Activated CD8-positive, alpha-beta T cell treated with anti-CD3 and anti-CD28 coated beads for 36 hours (primary cell): ENCODE results near the gene ZNF628. TPM values are rescaled to one million over a fixed set of nuclear protein-coding genes. Genes with fewer than 3 reads are reported as not detected.
A peak's percentile ranks its signal among the peaks of the same experiment; 100 is the strongest.

Experiments used
- ATAC-seq: fragments of 200-7000 bp; cut with Tn5 transposase; one replicate; pipeline ENCODE4 v1.10.0; 2021; ENCODE audit warnings: mild to moderate bottlenecking, moderate library complexity
- CTCF ChIA-PET: fragments of 350-600 bp; sonication (Branson Sonifier 250); formaldehyde crosslinking; loops from one replicate; lab custom pipeline; 2021; ENCODE audit warnings: antibody characterized with exemption; lab: Charles Lee
- POLR2A ChIA-PET: fragments of 350-600 bp; sonication (Branson Sonifier 250); formaldehyde crosslinking; loops from one replicate; lab custom pipeline; 2021; ENCODE audit warnings: antibody characterized with exemption; lab: Charles Lee
- DNase-seq: peaks from one replicate; pipeline ENCODE4 v3.0.0-alpha.2; 2020
- H3K27ac Mint-ChIP-seq: one replicate; pipeline ENCODE4 v1.8.0; 2021; ENCODE audit warnings: mild to moderate bottlenecking, mixed read lengths
- H3K27me3 Mint-ChIP-seq: one replicate; pipeline ENCODE4 v1.8.0; 2021; ENCODE audit warnings: mixed read lengths
- H3K36me3 Mint-ChIP-seq: one replicate; pipeline ENCODE4 v1.8.0; 2021; ENCODE audit warnings: low read depth, mixed read lengths
- H3K4me1 Mint-ChIP-seq: one replicate; pipeline ENCODE4 v1.8.0; 2021; ENCODE audit warnings: low read depth, mixed read lengths
- H3K4me3 Mint-ChIP-seq: one replicate; pipeline ENCODE4 v1.8.0; 2021; ENCODE audit warnings: mild to moderate bottlenecking, moderate library complexity, mixed read lengths
- H3K9me3 Mint-ChIP-seq: one replicate; pipeline ENCODE4 v1.8.0; 2021; ENCODE audit warnings: mixed read lengths
- intact Hi-C: fragments of 100-400 bp; cut with micrococcal nuclease; formaldehyde crosslinking; loops from one replicate; pipeline ENCODE4 v1.10.0; 2022
- total RNA-seq, 2 experiments: library from RNA; stranded (reverse); gene quantifications; one replicate each; pipeline ENCODE4 v1.2.3, GENCODE V29; 2021
- TF ChIP-seq, protein P1 (sequence below): fragments of 200-600 bp; IDR thresholded peaks from one replicate; pipeline ENCODE4 v1.8.0; 2022; ENCODE audit warnings: antibody characterized with exemption, mild to moderate bottlenecking

Gene ZNF628
- total RNA-seq, 2 experiments from 2014 or later = 8.4 to 8.6 TPM

DNA sequence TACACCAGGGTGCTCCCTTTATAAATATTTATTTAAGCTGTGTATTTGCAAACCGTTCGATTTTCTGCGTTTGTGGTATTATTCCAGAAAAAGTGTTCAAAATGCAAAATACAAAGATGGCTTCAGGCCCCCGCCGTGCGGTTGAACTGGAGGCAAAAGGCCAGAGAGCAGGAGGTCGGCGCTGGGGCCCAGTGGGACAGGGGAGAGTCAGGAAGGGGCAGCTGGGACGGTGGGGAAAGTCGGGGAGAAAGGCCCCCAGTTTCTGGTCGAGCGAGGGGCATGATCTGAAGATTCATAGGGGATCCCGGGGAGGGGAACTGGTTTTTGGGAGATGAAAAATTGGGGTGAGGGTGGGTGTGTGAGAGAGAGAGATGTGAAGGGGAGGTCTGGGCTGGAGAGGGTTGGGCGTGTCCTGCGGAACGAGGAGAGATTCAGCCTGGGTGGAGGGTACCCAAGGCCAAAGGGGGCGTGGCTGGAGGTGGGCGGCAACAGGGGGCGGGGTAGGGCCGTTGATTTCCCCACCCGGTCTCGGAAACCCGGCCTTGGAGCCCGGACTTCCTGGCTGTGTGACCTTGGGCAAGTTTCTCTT, 15.7 kb upstream of the ZNF628 start:
- ChIA-PET POLR2A (no interaction called here), CTCF (interaction anchor here (1.4 to 3.3 kb wide), 2 partner anchors 44 to 371 kb away, joined by 3 to 18 read pairs; no protein-coding TSS in a partner anchor)
- Mint-ChIP-seq H3K4me1 (peaks cover 15% of the 10 kb centered on the region), H3K27ac (peak overlapping the region; percentile 84), H3K36me3 (no peaks in the 10 kb centered on the region), H3K27me3 (no peaks in the 10 kb centered on the region), H3K9me3 (no peaks in the 10 kb centered on the region), H3K4me3 (peak overlapping the region; percentile 86)
- ATAC-seq (no peak), DNase-seq (peak; percentile 71)
- TF ChIP-seq, protein P1, sequence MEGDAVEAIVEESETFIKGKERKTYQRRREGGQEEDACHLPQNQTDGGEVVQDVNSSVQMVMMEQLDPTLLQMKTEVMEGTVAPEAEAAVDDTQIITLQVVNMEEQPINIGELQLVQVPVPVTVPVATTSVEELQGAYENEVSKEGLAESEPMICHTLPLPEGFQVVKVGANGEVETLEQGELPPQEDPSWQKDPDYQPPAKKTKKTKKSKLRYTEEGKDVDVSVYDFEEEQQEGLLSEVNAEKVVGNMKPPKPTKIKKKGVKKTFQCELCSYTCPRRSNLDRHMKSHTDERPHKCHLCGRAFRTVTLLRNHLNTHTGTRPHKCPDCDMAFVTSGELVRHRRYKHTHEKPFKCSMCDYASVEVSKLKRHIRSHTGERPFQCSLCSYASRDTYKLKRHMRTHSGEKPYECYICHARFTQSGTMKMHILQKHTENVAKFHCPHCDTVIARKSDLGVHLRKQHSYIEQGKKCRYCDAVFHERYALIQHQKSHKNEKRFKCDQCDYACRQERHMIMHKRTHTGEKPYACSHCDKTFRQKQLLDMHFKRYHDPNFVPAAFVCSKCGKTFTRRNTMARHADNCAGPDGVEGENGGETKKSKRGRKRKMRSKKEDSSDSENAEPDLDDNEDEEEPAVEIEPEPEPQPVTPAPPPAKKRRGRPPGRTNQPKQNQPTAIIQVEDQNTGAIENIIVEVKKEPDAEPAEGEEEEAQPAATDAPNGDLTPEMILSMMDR = no peak
- intact Hi-C loops = no loop called here

DNA sequence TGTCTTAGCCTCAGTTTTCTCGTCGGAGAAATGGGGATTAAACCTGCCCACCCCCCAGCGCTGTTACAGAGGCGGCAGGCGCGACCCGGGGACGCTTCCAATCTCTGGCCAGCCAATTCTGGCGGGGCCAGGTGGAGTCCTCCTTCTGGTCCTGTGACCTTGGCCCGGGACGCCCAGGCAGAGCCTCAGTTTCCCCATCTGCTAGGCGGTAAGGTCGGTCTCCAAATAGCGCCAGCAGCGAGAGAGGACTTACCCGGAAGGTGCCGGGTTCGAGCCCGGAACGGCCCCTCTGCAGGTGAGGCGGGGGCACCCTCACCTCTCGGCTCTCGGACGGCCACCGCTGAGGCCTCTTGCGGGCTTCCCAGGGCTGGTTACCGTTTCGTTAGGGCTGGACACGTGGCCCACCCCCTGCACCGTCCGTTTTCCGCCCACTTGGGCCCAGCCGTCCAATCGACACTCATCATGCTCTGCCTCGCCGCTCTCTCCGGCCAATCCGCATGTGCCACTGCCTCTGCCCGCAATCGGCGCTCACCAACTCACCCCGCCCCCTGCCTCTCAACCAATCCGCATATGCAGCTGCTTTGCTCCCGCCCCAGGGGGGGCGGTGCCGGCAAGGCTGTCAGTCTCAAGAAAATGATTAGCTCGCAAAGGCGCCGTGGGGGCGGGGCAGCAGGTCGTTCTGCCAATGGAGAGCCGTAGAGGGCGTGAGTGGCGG, 15.0 kb upstream of the ZNF628 start, which contains the start of gene ISOC2:
ISOC2 (minus strand) TSS at position 384 of the 715 bp plus-strand sequence. CDS start 5,156 bp downstream, outside the sequence.
- ATAC-seq = peak; percentile 98
- TF ChIP-seq, protein P1 = no peak
- Mint-ChIP-seq H3K9me3 (no peaks in the 10 kb centered on the region), H3K36me3 (no peaks in the 10 kb centered on the region), H3K4me1 (peaks cover 15% of the 10 kb centered on the region), H3K27ac (peak within 1 kb of the TSS; percentile 84), H3K4me3 (peak within 1 kb of the TSS; percentile 86), H3K27me3 (no peaks in the 10 kb centered on the region)
- intact Hi-C loops = no loop called here
- ChIA-PET CTCF (interaction anchor here (0.9 to 1.4 kb wide), 4 partner anchors 43 to 373 kb away, joined by 3 to 18 read pairs (median 4); no protein-coding TSS in a partner anchor), POLR2A (no interaction called here)
- DNase-seq = peak; percentile 100

DNA sequence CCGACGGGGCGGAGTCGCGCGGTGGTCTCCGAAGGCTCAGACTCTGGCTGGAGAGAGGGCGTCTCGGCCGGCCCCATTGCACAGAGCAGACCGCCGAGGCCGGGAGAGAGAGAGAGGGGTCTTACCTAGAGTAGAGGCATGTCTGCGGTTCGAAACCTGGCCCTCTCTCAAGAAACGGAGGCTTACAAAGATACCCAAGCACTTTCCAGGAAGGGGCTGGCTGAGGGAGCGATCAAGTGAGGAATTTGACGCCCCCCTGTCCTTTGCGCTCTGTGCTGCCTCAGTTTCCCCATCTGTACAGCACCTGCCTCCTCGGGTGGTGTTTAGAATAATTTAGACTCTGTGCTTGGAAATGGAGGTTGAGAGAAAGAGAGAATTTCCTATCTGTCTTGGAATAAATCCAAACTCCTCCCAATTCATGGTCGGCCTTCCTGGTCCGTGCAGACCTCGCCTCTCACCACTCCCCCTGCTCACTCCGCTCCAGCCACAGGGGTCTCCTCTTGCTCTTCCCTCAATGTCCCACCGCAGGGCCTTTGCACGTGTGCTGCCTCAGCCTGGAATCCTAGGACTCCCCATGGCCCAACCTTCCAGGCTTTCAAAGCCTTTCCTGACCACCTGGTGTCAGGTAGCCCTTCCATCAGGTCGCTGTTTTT, 14.3 kb upstream of the ZNF628 start:
- intact Hi-C loops = no loop called here
- Mint-ChIP-seq H3K4me3 (peak overlapping the region; percentile 86), H3K36me3 (no peaks in the 10 kb centered on the region), H3K4me1 (peaks cover 15% of the 10 kb centered on the region), H3K27ac (peak overlapping the region; percentile 84), H3K9me3 (no peaks in the 10 kb centered on the region), H3K27me3 (no peaks in the 10 kb centered on the region)
- DNase-seq (no peak), ATAC-seq (no peak)
- TF ChIP-seq, protein P1 = no peak
- ChIA-PET CTCF (interaction anchor here (0.9 to 2.4 kb wide), 5 partner anchors 42 to 374 kb away, joined by 3 to 18 read pairs (median 4); no protein-coding TSS in a partner anchor), POLR2A (interaction anchor here (1.5 kb wide), 1 partner anchor 40 kb away, joined by 3 read pairs; no protein-coding TSS in a partner anchor)

DNA sequence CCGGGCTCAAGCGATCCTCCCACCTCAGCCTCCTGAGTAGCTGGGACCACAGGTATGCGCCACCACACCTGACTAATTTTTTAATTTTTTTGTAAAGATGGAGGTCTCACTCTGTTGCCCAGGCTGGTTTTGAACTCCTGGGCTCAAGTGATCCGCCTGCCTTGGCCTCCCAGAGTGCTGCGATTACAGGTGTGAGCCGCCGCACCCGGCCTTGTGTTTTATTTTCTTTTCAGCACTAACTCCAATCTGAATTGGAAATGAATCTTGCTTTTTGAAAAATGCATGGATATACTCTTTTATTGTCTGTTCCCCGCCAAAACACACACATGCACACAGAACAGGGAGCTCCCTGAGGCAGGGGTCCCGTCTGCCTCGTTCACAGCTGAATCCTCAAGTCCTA, 13.7 kb upstream of the ZNF628 start:
- no peaks in the 10 kb centered on the region for H3K9me3 Mint-ChIP-seq
- ATAC-seq (no peak), DNase-seq (no peak)
- H3K36me3 Mint-ChIP-seq = no peaks in the 10 kb centered on the region
- H3K27ac Mint-ChIP-seq = no peak overlapping the region
- ChIA-PET CTCF (interaction anchor here (1.4 to 2.4 kb wide), 2 partner anchors 41 to 302 kb away, joined by 3 to 11 read pairs; no protein-coding TSS in a partner anchor), POLR2A (interaction anchor here (1.5 kb wide), 1 partner anchor 39 kb away, joined by 3 read pairs; no protein-coding TSS in a partner anchor)
- peak overlapping the region; percentile 86 for H3K4me3 Mint-ChIP-seq
- H3K27me3 Mint-ChIP-seq = no peaks in the 10 kb centered on the region
- intact Hi-C loops = no loop called here
- peaks cover 18% of the 10 kb centered on the region for H3K4me1 Mint-ChIP-seq
- TF ChIP-seq, protein P1 = no peak
